RWPE1 (cell line): ENCODE results near the gene PHACTR3.
A peak's percentile ranks its signal among the peaks of the same experiment; 100 is the strongest.

Source experiments
- CTCF ChIA-PET: fragments of 350-600 bp; sonication (Branson Sonifier 250); formaldehyde crosslinking; extraction: SDS; loops from one replicate; lab custom pipeline; 2021; lab: Yijun Ruan, JAX
- POLR2A ChIA-PET: fragments of 400-600 bp; formaldehyde crosslinking; extraction: SDS; loops from one replicate; lab custom pipeline; 2020; ENCODE audit warnings: antibody characterized with exemption; ENCODE audit not compliant: low non-redundant PET; lab: Yijun Ruan, JAX
- DNase-seq: peaks from one replicate; pipeline ENCODE4 v3.0.0; 2012; ENCODE audit warnings: low spot score
- H3K27ac ChIP-seq: fragments of 450-650 bp; 2 replicates; pipeline ENCODE4 v1.5.1; 2017
- TF ChIP-seq, protein P1 (sequence below): fragments of 450-650 bp; conservative IDR thresholded peaks from 2 replicates; pipeline ENCODE4 v1.5.1; 2017; ENCODE audit warnings: low read depth, mild to moderate bottlenecking

The PHACTR3 gene

DNA sequence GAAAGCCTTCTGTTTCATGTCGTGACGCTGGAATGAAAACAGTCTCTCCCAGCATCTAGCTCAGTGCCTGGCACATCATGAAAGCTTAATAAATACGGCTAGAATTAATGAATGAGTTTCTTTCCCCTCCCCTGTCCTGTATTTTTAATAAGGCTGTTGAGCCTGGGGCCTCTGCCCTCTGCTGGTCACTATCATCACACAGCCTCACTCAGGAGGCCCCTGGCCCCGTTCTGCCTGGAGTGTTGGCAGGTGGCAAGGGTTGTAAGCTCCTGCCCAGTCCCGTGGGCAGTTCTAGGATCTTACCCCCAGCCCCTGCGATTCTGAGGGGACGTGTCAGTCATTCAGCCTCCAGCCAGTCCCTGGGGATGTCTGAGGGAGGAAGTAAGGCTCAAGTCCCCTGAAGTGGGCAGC lies 41.4 kb downstream of the PHACTR3 start:
- no peak overlapping the region for H3K27ac ChIP-seq
- TF ChIP-seq, protein P1, sequence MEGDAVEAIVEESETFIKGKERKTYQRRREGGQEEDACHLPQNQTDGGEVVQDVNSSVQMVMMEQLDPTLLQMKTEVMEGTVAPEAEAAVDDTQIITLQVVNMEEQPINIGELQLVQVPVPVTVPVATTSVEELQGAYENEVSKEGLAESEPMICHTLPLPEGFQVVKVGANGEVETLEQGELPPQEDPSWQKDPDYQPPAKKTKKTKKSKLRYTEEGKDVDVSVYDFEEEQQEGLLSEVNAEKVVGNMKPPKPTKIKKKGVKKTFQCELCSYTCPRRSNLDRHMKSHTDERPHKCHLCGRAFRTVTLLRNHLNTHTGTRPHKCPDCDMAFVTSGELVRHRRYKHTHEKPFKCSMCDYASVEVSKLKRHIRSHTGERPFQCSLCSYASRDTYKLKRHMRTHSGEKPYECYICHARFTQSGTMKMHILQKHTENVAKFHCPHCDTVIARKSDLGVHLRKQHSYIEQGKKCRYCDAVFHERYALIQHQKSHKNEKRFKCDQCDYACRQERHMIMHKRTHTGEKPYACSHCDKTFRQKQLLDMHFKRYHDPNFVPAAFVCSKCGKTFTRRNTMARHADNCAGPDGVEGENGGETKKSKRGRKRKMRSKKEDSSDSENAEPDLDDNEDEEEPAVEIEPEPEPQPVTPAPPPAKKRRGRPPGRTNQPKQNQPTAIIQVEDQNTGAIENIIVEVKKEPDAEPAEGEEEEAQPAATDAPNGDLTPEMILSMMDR: peak; percentile 13; the same call in 1 of the 2 replicates
- DNase-seq: no peak
- POLR2A ChIA-PET: no interaction called here
- CTCF ChIA-PET: interaction anchor here (0.6 to 0.7 kb wide), 2 partner anchors 89 to 151 kb away, joined by 4 read pairs; no protein-coding TSS in a partner anchor

GRCh38 chr20:59646487-59646886 lies 42.1 kb downstream of the PHACTR3 start:
- no peak for DNase-seq
- TF ChIP-seq, protein P1: no peak
- POLR2A ChIA-PET: no interaction called here
- H3K27ac ChIP-seq: no peak overlapping the region
- CTCF ChIA-PET: interaction anchor here (0.6 to 0.7 kb wide), 4 partner anchors 88 to 1182 kb away, joined by 4 to 5 read pairs (median 4); no protein-coding TSS in a partner anchor

GRCh38 chr20:59647271-59647670 lies 42.9 kb downstream of the PHACTR3 start:
- ChIA-PET CTCF (no interaction called here), POLR2A (no interaction called here)
- DNase-seq: no peak
- no peak overlapping the region for H3K27ac ChIP-seq
- TF ChIP-seq, protein P1: no peak

DNA sequence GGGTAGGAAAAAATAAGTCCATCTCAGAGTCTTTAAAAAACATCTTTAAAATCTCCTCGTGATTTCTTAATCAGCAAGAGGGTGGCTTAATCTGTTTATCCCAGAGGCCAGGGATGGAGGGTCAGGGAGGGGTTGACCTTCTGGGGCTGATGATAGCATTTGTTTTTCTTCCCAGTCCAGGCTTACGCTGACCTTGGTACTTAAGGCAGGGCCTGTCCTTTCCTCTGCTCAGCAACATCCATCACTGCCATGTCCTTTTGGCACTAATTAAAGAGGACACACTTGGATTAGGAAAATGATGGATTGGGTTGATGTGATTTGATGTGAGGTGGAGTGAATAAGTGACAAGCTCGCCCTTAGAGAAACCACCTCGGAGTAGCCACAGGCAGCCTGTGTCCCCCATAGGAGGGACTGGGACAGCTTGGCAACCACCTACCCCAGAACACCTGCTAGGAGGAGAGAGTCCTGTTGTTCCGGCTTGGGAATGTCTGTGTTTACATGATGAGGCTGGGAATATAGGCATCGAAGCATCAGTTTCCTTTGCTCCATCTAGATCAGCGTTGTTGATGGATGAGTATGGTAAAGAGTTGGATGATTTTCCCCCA lies 44.2 kb downstream of the PHACTR3 start:
- no peak for DNase-seq
- ChIA-PET CTCF (interaction anchor here (0.5 to 0.7 kb wide), 2 partner anchors 249 to 705 kb away, joined by 4 to 6 read pairs; no protein-coding TSS in a partner anchor), POLR2A (no interaction called here)
- TF ChIP-seq, protein P1: no peak
- H3K27ac ChIP-seq: no peak overlapping the region

GRCh38 chr20:59650418-59650817 lies 46.1 kb downstream of the PHACTR3 start:
- no peak overlapping the region for H3K27ac ChIP-seq
- POLR2A ChIA-PET: interaction anchor here (0.7 kb wide), 1 partner anchor 585 kb away, joined by 6 read pairs; no protein-coding TSS in a partner anchor
- CTCF ChIA-PET: no interaction called here
- DNase-seq: no peak
- TF ChIP-seq, protein P1: no peak

- CTCF ChIA-PET: interaction anchor here (0.6 kb wide), 1 partner anchor 42 kb away, joined by 5 read pairs; no protein-coding TSS in a partner anchor
- no peak overlapping the region for H3K27ac ChIP-seq
- TF ChIP-seq, protein P1: no peak
- no peak for DNase-seq
- POLR2A ChIA-PET: no interaction called here
Measured at GRCh38 chr20:59652381-59652780, 48.0 kb downstream of the PHACTR3 start.
